Measurements from ENCODE around the gene ATP5MG. TPM values are rescaled to one million over a fixed set of nuclear protein-coding genes. Genes with fewer than 3 reads are reported as not detected.

ATP5MG gene
- total RNA-seq, 1 donor from 2014 or later = 154 TPM

- peaks cover 10% of the 10 kb centered on the region for H3K4me1 ChIP-seq
- no peaks in the 10 kb centered on the region for H3K27me3 ChIP-seq (ENCODE audit: low read depth)
- intact Hi-C loops (cut with DNase I) = no loop called here
- no peaks in the 10 kb centered on the region for H3K9me3 ChIP-seq
- no peak for ATAC-seq
- peaks cover 86% of the 10 kb centered on the region for H3K36me3 ChIP-seq
- TF ChIP-seq CTCF (IDR thresholded peaks at IDR 0.05) = no peak
- no peak for DNase-seq
- H3K27ac ChIP-seq = no peak overlapping the region
- H3K4me3 ChIP-seq = no peak overlapping the region
These were observed 35.1 kb upstream of the ATP5MG start for GRCh38 chr11:118366287-118366686.

DNA sequence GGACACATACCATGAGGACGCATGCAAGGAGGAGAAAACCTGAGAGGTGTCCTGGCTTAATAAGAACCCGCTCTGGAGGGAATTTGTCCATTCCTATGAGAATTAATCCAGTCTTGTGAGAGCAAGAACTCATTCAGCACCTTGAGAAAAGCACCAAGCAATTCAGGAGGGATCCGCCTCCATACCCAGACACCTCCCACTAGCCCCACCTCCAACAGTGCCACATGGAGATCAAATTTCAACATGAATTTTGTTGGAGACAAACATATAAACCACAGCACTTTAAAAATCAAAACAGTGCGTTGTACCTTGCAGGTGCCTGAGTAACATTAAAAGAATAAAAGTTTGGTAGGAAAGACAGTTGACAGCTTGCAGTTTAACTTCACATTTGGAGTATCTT, 30.6 kb upstream of the ATP5MG start:
- intact Hi-C loops (cut with DNase I) = no loop called here
- no peak for TF ChIP-seq CTCF (IDR thresholded peaks at IDR 0.05)
- Histone ChIP-seq H3K4me3 (no peak overlapping the region), H3K27me3 (ENCODE audit: low read depth) (no peaks in the 10 kb centered on the region), H3K36me3 (peaks cover 99% of the 10 kb centered on the region), H3K9me3 (no peaks in the 10 kb centered on the region), H3K27ac (no peak overlapping the region), H3K4me1 (no peaks in the 10 kb centered on the region)
- ATAC-seq (no peak), DNase-seq (no peak)

- no peak overlapping the region for H3K27ac ChIP-seq
- peaks cover 100% of the 10 kb centered on the region for H3K36me3 ChIP-seq
- H3K9me3 ChIP-seq = no peaks in the 10 kb centered on the region
- intact Hi-C loops (cut with DNase I) = no loop called here
- TF ChIP-seq CTCF (IDR thresholded peaks at IDR 0.05) = no peak
- no peak overlapping the region for H3K4me3 ChIP-seq
- no peaks in the 10 kb centered on the region for H3K27me3 ChIP-seq (ENCODE audit: low read depth)
- H3K4me1 ChIP-seq = no peaks in the 10 kb centered on the region
- ATAC-seq = no peak
- no peak for DNase-seq
These were observed 28.1 kb upstream of the ATP5MG start for GRCh38 chr11:118373263-118373662.

DNA sequence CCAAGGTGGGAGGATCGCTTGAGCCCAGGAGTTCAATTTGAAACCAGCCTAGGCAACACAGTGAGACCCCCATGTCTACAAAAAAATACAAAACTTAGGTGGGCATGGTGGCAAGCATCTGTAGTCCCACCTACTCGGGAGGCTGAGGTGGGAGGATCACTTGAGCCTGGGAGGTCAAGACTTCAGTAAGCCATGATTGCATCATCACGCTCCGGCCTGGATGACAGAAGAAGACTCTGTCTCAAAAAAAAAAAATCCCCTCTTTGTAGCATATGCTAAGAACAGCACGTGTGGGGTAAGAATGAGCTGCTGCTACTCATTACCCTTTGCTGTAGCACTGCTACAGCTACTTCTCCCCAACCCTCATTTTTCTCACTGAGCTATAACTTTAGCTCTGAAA, 27.5 kb upstream of the ATP5MG start:
- ATAC-seq = no peak
- TF ChIP-seq CTCF (IDR thresholded peaks at IDR 0.05) = no peak
- no peak overlapping the region for H3K27ac ChIP-seq
- no peak for DNase-seq
- no peak overlapping the region for H3K4me3 ChIP-seq
- peaks cover 100% of the 10 kb centered on the region for H3K36me3 ChIP-seq
- no peaks in the 10 kb centered on the region for H3K9me3 ChIP-seq
- intact Hi-C loops (cut with DNase I) = no loop called here
- no peaks in the 10 kb centered on the region for H3K4me1 ChIP-seq
- no peaks in the 10 kb centered on the region for H3K27me3 ChIP-seq (ENCODE audit: low read depth)

- H3K27ac ChIP-seq = no peak overlapping the region
These were observed 26.7 kb upstream of the ATP5MG start for GRCh38 chr11:118374729-118375128.

More at GRCh38 chr11:118374729-118375128, 26.7 kb upstream of the ATP5MG start:
- DNase-seq (no peak), ATAC-seq (no peak)
- H3K27me3 ChIP-seq (ENCODE audit: low read depth) = no peaks in the 10 kb centered on the region
- no peak overlapping the region for H3K4me3 ChIP-seq
- H3K36me3 ChIP-seq = peaks cover 100% of the 10 kb centered on the region
- no peak for TF ChIP-seq CTCF (IDR thresholded peaks at IDR 0.05)
- H3K9me3 ChIP-seq = no peaks in the 10 kb centered on the region
- no peaks in the 10 kb centered on the region for H3K4me1 ChIP-seq
- intact Hi-C loops (cut with DNase I) = no loop called here

All from lower lobe of right lung (tissue), 2 donors.